SKM-1 (cell line): ENCODE data around the gene VDR.
"Not testable (repeated sequence)": the region's sequence is repeated elsewhere in the genome, so short reads cannot be mapped to it uniquely, and the experiment has no call there.

Experiments used
- DNase-seq: peaks from one replicate; lab custom pipeline; 2025; ENCODE audit not compliant: unreplicated experiment; lab: John Stamatoyannopoulos, UW

VDR gene

GRCh38 chr12:47850153-47851084 lies 54.4 kb downstream of the VDR start:
- DNase-seq = no peak

GRCh38 chr12:47849261-47849660 lies 55.5 kb downstream of the VDR start:
- no peak for DNase-seq

GRCh38 chr12:47848853-47849252 lies 55.9 kb downstream of the VDR start:
- no peak for DNase-seq

GRCh38 chr12:47846294-47846996 lies 58.3 kb downstream of the VDR start:
- no peak for DNase-seq

- no peak for DNase-seq
Observed at GRCh38 chr12:47845081-47845480, 59.7 kb downstream of the VDR start.

GRCh38 chr12:47844264-47845019 lies 60.4 kb downstream of the VDR start:
- DNase-seq = no peak

- no peak for DNase-seq
Observed at GRCh38 chr12:47843226-47843980, 61.4 kb downstream of the VDR start.

- not testable (repeated sequence) for DNase-seq
Observed at GRCh38 chr12:47842543-47842942, 62.3 kb downstream of the VDR start.

- DNase-seq = no peak
Observed at GRCh38 chr12:47841910-47842309, 62.9 kb downstream of the VDR start.

- no peak for DNase-seq
Observed at GRCh38 chr12:47841501-47841900, 63.3 kb downstream of the VDR start.

GRCh38 chr12:47840571-47840970 lies 64.2 kb downstream of the VDR start:
- no peak for DNase-seq

- no peak for DNase-seq
Observed at GRCh38 chr12:47839214-47839876, 65.4 kb downstream of the VDR start.

- no peak for DNase-seq
Observed at GRCh38 chr12:47838286-47838931, 66.4 kb downstream of the VDR start.

- DNase-seq = no peak
Observed at GRCh38 chr12:47837190-47838171, 67.3 kb downstream of the VDR start.

- DNase-seq = no peak
Observed at GRCh38 chr12:47835831-47836155, 69.0 kb downstream of the VDR start.

- DNase-seq = no peak
Observed at GRCh38 chr12:47835006-47835830, 69.6 kb downstream of the VDR start.

- no peak for DNase-seq
Observed at GRCh38 chr12:47834199-47834903, 70.4 kb downstream of the VDR start.
